ENCODE data around the gene ACACA. TPM values are rescaled to one million over a fixed set of nuclear protein-coding genes. Genes with fewer than 3 reads are reported as not detected.

The ACACA gene
- total and polyA plus RNA-seq, 12 donors: 5.6 to 28.0 (median 16.2) TPM

GRCh38 chr17:37054894-37055293 lies 351.7 kb downstream of the ACACA start:
- TF ChIP-seq, protein P1, sequence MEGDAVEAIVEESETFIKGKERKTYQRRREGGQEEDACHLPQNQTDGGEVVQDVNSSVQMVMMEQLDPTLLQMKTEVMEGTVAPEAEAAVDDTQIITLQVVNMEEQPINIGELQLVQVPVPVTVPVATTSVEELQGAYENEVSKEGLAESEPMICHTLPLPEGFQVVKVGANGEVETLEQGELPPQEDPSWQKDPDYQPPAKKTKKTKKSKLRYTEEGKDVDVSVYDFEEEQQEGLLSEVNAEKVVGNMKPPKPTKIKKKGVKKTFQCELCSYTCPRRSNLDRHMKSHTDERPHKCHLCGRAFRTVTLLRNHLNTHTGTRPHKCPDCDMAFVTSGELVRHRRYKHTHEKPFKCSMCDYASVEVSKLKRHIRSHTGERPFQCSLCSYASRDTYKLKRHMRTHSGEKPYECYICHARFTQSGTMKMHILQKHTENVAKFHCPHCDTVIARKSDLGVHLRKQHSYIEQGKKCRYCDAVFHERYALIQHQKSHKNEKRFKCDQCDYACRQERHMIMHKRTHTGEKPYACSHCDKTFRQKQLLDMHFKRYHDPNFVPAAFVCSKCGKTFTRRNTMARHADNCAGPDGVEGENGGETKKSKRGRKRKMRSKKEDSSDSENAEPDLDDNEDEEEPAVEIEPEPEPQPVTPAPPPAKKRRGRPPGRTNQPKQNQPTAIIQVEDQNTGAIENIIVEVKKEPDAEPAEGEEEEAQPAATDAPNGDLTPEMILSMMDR (IDR thresholded peaks at IDR 0.05): no peak
- H3K27ac ChIP-seq: no peak overlapping the region
- peaks cover 0 to 73% (median 6%) of the 10 kb centered on the region in 9 donors for H3K36me3 ChIP-seq
- DNase-seq: no peak
- no peaks in the 10 kb centered on the region for H3K9me3 ChIP-seq
- H3K4me3 ChIP-seq: no peak overlapping the region
- intact Hi-C loops (cut with DNase I): no loop called here
- no peaks in the 10 kb centered on the region for H3K27me3 ChIP-seq
- ATAC-seq: no peak
- WGBS, 2 donors: 83 to 86% methylated on average over 8 of the region's 8 CpGs
- no peaks in the 10 kb centered on the region for H3K4me1 ChIP-seq

- Histone ChIP-seq H3K27me3 (no peaks in the 10 kb centered on the region), H3K4me3 (no peak overlapping the region), H3K9me3 (no peaks in the 10 kb centered on the region), H3K36me3 (peaks cover 0 to 73% (median 6%) of the 10 kb centered on the region in 9 donors), H3K27ac (no peak overlapping the region), H3K4me1 (no peaks in the 10 kb centered on the region)
- ATAC-seq: no peak
- intact Hi-C loops (cut with DNase I): no loop called here
- TF ChIP-seq, protein P1 (IDR thresholded peaks at IDR 0.05): no peak
- WGBS, 2 donors: 87% methylated on average over 6 of the region's 6 CpGs
- DNase-seq: no peak
These were observed 354.2 kb downstream of the ACACA start for GRCh38 chr17:37052450-37052849.

DNA sequence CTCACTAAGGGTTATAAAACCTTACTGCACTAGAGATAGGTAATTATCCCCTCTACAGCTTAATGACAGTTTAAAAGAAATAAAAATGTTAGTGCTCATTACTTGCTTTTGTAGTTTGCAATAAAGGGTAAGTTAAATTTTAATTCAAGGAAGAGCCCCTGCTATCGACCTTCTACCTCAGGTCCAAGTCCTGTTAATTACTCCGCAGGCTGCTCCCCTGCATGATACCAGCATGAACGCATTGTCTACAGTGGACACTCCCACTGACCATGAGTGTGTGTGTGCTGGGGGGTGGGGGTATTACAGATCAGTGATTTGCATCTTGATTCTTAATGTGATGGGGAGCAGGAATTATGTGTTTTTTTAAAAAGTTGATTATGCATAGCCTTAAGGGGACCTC lies 354.8 kb downstream of the ACACA start:
- 94 to 95% methylated on average over 3 of the region's 3 CpGs for WGBS, 2 donors
- ATAC-seq (no peak), DNase-seq (no peak)
- Histone ChIP-seq H3K4me1 (no peaks in the 10 kb centered on the region), H3K4me3 (no peak overlapping the region), H3K9me3 (no peaks in the 10 kb centered on the region), H3K27ac (no peak overlapping the region), H3K27me3 (no peaks in the 10 kb centered on the region), H3K36me3 (peaks cover 0 to 67% (median 5%) of the 10 kb centered on the region in 9 donors)
- TF ChIP-seq, protein P1 (IDR thresholded peaks at IDR 0.05): no peak
- intact Hi-C loops (cut with DNase I): loop anchor here in 1 of 10 donors (2.0 kb wide), 1 partner anchor 59 kb away; no protein-coding TSS in a partner anchor

GRCh38 chr17:37051381-37051780 lies 355.3 kb downstream of the ACACA start:
- ATAC-seq (no peak), DNase-seq (no peak)
- Histone ChIP-seq H3K4me3 (no peak overlapping the region), H3K36me3 (peaks cover 0 to 63% (median under 1%) of the 10 kb centered on the region in 9 donors), H3K27me3 (no peaks in the 10 kb centered on the region), H3K27ac (no peak overlapping the region), H3K9me3 (no peaks in the 10 kb centered on the region), H3K4me1 (no peaks in the 10 kb centered on the region)
- TF ChIP-seq, protein P1 (IDR thresholded peaks at IDR 0.05): no peak
- 93 to 94% methylated on average over 5 of the region's 5 CpGs for WGBS, 2 donors
- intact Hi-C loops (cut with DNase I): loop anchor here in 1 of 10 donors (2.0 kb wide), 1 partner anchor 59 kb away; no protein-coding TSS in a partner anchor

Data from heart right ventricle (tissue), 16 donors.